OCI-LY1 (cell line): ENCODE data around the gene NFE2L1.

Experiments
- H2AFZ ChIP-seq: fragments of 200-600 bp; sonication (generic), shearing (Covaris generic); 2 replicates; pipeline ENCODE4 v1.6.0; 2014; ENCODE audit warnings: antibody characterized with exemption, mild to moderate bottlenecking, low read length
- H3F3A ChIP-seq: fragments of 200-600 bp; sonication (generic), shearing (Covaris generic); 2 replicates; pipeline ENCODE4 v1.6.0; 2014; ENCODE audit warnings: mild to moderate bottlenecking, antibody characterized with exemption, low read length, moderate library complexity; ENCODE audit not compliant: insufficient read depth
- H3K27ac ChIP-seq: fragments of 200-600 bp; sonication (generic); 2 replicates; pipeline ENCODE4 v1.5.1; 2014; ENCODE audit warnings: low read length, mixed run types, mild to moderate bottlenecking, low read depth; ENCODE audit not compliant: poor library complexity, severe bottlenecking
- H3K27me3 ChIP-seq: fragments of 200-600 bp; sonication (generic); 2 replicates; pipeline ENCODE4 v1.6.0; 2014; ENCODE audit warnings: antibody characterized with exemption, mild to moderate bottlenecking, low read length, moderate library complexity; ENCODE audit not compliant: insufficient read depth
- H3K36me3 ChIP-seq: fragments of 200-600 bp; sonication (generic); 2 replicates; pipeline ENCODE4 v1.6.1; 2014; ENCODE audit warnings: mild to moderate bottlenecking, antibody characterized with exemption, low read length, moderate library complexity, mixed read lengths; ENCODE audit not compliant: insufficient read depth
- H3K4me1 ChIP-seq: fragments of 200-600 bp; sonication (generic); 2 replicates; pipeline ENCODE4 v1.5.1; 2014; ENCODE audit warnings: mild to moderate bottlenecking, low read length, moderate library complexity; ENCODE audit not compliant: insufficient read depth, severe bottlenecking
- H3K4me2 ChIP-seq: fragments of 200-600 bp; sonication (generic), shearing (Covaris generic); 2 replicates; pipeline ENCODE4 v1.6.1; 2014; ENCODE audit warnings: low read length
- H3K4me3 ChIP-seq: fragments of 200-600 bp; sonication (generic); 2 replicates; pipeline ENCODE4 v1.5.1; 2014; ENCODE audit warnings: low read length, low read depth, mild to moderate bottlenecking, mixed read lengths; ENCODE audit not compliant: poor library complexity, severe bottlenecking
- H3K79me2 ChIP-seq: fragments of 200-600 bp; shearing (Covaris generic); 2 replicates; pipeline ENCODE4 v1.6.1; 2016; ENCODE audit warnings: mixed run types, low read length, mixed read lengths; ENCODE audit not compliant: insufficient read depth
- H3K9ac ChIP-seq: fragments of 200-600 bp; sonication (generic), shearing (Covaris generic); 2 replicates; pipeline ENCODE4 v1.6.1; 2014; ENCODE audit warnings: mild to moderate bottlenecking, low read length, mixed read lengths
- H3K9me2 ChIP-seq: fragments of 200-600 bp; sonication (generic), shearing (Covaris generic); 2 replicates; pipeline ENCODE4 v1.6.1; 2014; ENCODE audit warnings: low read depth, mild to moderate bottlenecking, low read length, mixed read lengths
- H3K9me3 ChIP-seq: fragments of 200-600 bp; shearing (Covaris generic); 2 replicates; pipeline ENCODE4 v1.6.1; 2014; ENCODE audit warnings: low read length, mixed read lengths
- H4K20me1 ChIP-seq: fragments of 200-600 bp; sonication (generic), shearing (Covaris generic); 2 replicates; pipeline ENCODE4 v1.6.0; 2016; ENCODE audit warnings: mild to moderate bottlenecking, low read length; ENCODE audit not compliant: insufficient read depth
- CTCF ChIP-seq: fragments of 200-600 bp; sonication (generic), shearing (Covaris generic); IDR thresholded peaks from 2 replicates; pipeline ENCODE4 v1.5.1; 2017; ENCODE audit warnings: mild to moderate bottlenecking, antibody characterized with exemption, low read length, moderate library complexity, mixed read lengths
- EZH2 ChIP-seq: fragments of 200-600 bp; sonication (generic), shearing (Covaris generic); IDR thresholded peaks from 2 replicates; pipeline ENCODE4 v1.8.0; 2017; ENCODE audit warnings: borderline replicate concordance, mixed run types, mild to moderate bottlenecking, antibody characterized with exemption, low read length, moderate library complexity, mixed read lengths

NFE2L1 gene

GRCh38 chr17:48093341-48094045 lies 45.3 kb downstream of the NFE2L1 start:
- no peak overlapping the region for H3K9ac ChIP-seq
- H3K4me2 ChIP-seq = no peak overlapping the region
- peaks cover 7% of the 10 kb centered on the region for H3K4me1 ChIP-seq
- H2AFZ ChIP-seq = no peak overlapping the region
- peaks cover 12% of the 10 kb centered on the region for H3K79me2 ChIP-seq
- TF ChIP-seq EZH2 (no peak), CTCF (no peak)
- no peaks in the 10 kb centered on the region for H3K27me3 ChIP-seq
- H3K4me3 ChIP-seq = no peak overlapping the region
- peaks cover 7% of the 10 kb centered on the region for H3K36me3 ChIP-seq
- H3K9me2 ChIP-seq = no peaks in the 10 kb centered on the region
- no peaks in the 10 kb centered on the region for H3K9me3 ChIP-seq
- no peak overlapping the region for H3K27ac ChIP-seq
- no peaks in the 10 kb centered on the region for H4K20me1 ChIP-seq
- H3F3A ChIP-seq = no peaks in the 10 kb centered on the region

GRCh38 chr17:48095611-48096010 lies 47.5 kb downstream of the NFE2L1 start:
- Histone ChIP-seq H3K9me2 (no peaks in the 10 kb centered on the region), H2AFZ (no peak overlapping the region), H3K27me3 (no peaks in the 10 kb centered on the region), H3K27ac (no peak overlapping the region), H3F3A (no peaks in the 10 kb centered on the region), H4K20me1 (no peaks in the 10 kb centered on the region), H3K9ac (no peak overlapping the region), H3K4me3 (no peak overlapping the region), H3K9me3 (no peaks in the 10 kb centered on the region), H3K79me2 (peaks cover 23% of the 10 kb centered on the region), H3K4me1 (peaks cover 13% of the 10 kb centered on the region), H3K36me3 (peaks cover 7% of the 10 kb centered on the region; the same call in 1 of the 2 replicates), H3K4me2 (no peak overlapping the region)
- TF ChIP-seq EZH2 = no peak
- TF ChIP-seq CTCF = no peak

- Histone ChIP-seq H3K9me3 (peaks cover 3% of the 10 kb centered on the region), H3K4me1 (peaks cover 21% of the 10 kb centered on the region), H3K27ac (no peak overlapping the region), H3K4me3 (peak overlapping the region; percentile 75), H3F3A (no peaks in the 10 kb centered on the region), H2AFZ (no peak overlapping the region), H3K9ac (peak overlapping the region; percentile 65), H3K9me2 (no peaks in the 10 kb centered on the region), H3K36me3 (no peaks in the 10 kb centered on the region; the same call in 1 of the 2 replicates), H3K27me3 (no peaks in the 10 kb centered on the region), H4K20me1 (no peaks in the 10 kb centered on the region), H3K79me2 (peaks cover 20% of the 10 kb centered on the region), H3K4me2 (peak overlapping the region; percentile 78)
- no peak for TF ChIP-seq EZH2
- TF ChIP-seq CTCF = no peak
Observed at GRCh38 chr17:48100160-48100559, 52.0 kb downstream of the NFE2L1 start.
